CD14-positive monocyte (primary cell): ENCODE measurements around the gene PTPRR. TPM values are rescaled to one million over a fixed set of nuclear protein-coding genes. Genes with fewer than 3 reads are reported as not detected.

Experiments
- DNase-seq, 3 donors: peaks; one replicate each; pipeline ENCODE4 v3.0.0-alpha.2; 2011 to 2022
- H2AFZ ChIP-seq: 2 replicates; pipeline ENCODE4 v1.6.0; 2012; ENCODE audit warnings: mild to moderate bottlenecking, low read depth, low read length, inconsistent platforms; ENCODE audit not compliant: insufficient read depth, poor library complexity, severe bottlenecking
- H3K27ac ChIP-seq, 2 donors: 1 replicate in 1 of 2; 2 replicates in 1 of 2; pipeline ENCODE4 v1.5.1; 2012 to 2013; ENCODE audit warnings: low read length in 2 of 2, control low read depth in 1 of 2, inconsistent platforms in 1 of 2, low read depth in 1 of 2, mild to moderate bottlenecking in 1 of 2
- H3K27me3 ChIP-seq, 2 donors: one replicate each; pipeline versions ENCODE4 v1.6.0 to v1.6.1; 2011 to 2013; ENCODE audit warnings: low read length in 2 of 2; ENCODE audit not compliant: control insufficient read depth in 2 of 2, insufficient read depth in 2 of 2
- H3K36me3 ChIP-seq, 2 donors: replicated peaks in 1 of 2; 1 replicate in 1 of 2; 2 replicates in 1 of 2; pipeline versions ENCODE4 v1.5.1 to v1.6.1; 2012 to 2013; ENCODE audit warnings: low read length in 2 of 2, control low read depth in 1 of 2, inconsistent platforms in 1 of 2, mild to moderate bottlenecking in 1 of 2; ENCODE audit not compliant: insufficient read depth in 2 of 2, control insufficient read depth in 1 of 2
- H3K4me1 ChIP-seq, 2 donors: 1 replicate in 1 of 2; 2 replicates in 1 of 2; pipeline versions ENCODE4 v1.5.1 to v1.6.1; 2012 to 2013; ENCODE audit warnings: low read length in 2 of 2, control low read depth in 1 of 2, inconsistent platforms in 1 of 2, mild to moderate bottlenecking in 1 of 2, moderate library complexity in 1 of 2; ENCODE audit not compliant: insufficient read depth in 2 of 2, control insufficient read depth in 1 of 2
- H3K4me2 ChIP-seq: replicated peaks from 2 replicates; pipeline ENCODE3; 2012; ENCODE audit warnings: low read length, moderate library complexity, mild to moderate bottlenecking; ENCODE audit not compliant: poor library complexity, severe bottlenecking; ENCODE audit errors: extremely low read depth
- H3K4me3 ChIP-seq, 3 experiments: fragments of 200-600 bp in 1 of 3; sonication (generic) in 1 of 3; replicated peaks in 1 of 3; 1 replicate in 2 of 3; 2 replicates in 1 of 3; pipeline ENCODE4 v1.5.1; 2011 to 2013; ENCODE audit warnings: low read length in 3 of 3, mild to moderate bottlenecking in 3 of 3, control low read depth in 2 of 3, low read depth in 2 of 3, inconsistent platforms in 1 of 3, moderate library complexity in 1 of 3
- H3K79me2 ChIP-seq: 2 replicates; pipeline ENCODE4 v1.6.0; 2012; ENCODE audit warnings: mild to moderate bottlenecking, control low read depth, inconsistent platforms, low read length, moderate library complexity; ENCODE audit not compliant: insufficient read depth
- H3K9ac ChIP-seq: 2 replicates; pipeline ENCODE4 v1.6.0; 2017; ENCODE audit warnings: low read length, mild to moderate bottlenecking; ENCODE audit not compliant: insufficient read depth, poor library complexity, severe bottlenecking
- H3K9me3 ChIP-seq, 2 donors: replicated peaks in 1 of 2; 1 replicate in 1 of 2; 2 replicates in 1 of 2; pipeline versions ENCODE4 v1.5.1 to v1.6.1; 2012 to 2013; ENCODE audit warnings: low read length in 2 of 2, control low read depth in 1 of 2; ENCODE audit not compliant: control insufficient read depth in 1 of 2, insufficient read depth in 1 of 2
- H4K20me1 ChIP-seq: 2 replicates; pipeline ENCODE4 v1.6.0; 2012; ENCODE audit warnings: mild to moderate bottlenecking, low read length, control low read depth, moderate library complexity; ENCODE audit not compliant: insufficient read depth
- H3K27ac Mint-ChIP-seq, 7 donors: one replicate each; pipeline ENCODE4 v1.8.0; 2020; ENCODE audit warnings: mild to moderate bottlenecking in 7 of 7, mixed read lengths in 7 of 7, moderate library complexity in 6 of 7, inconsistent platforms in 2 of 7
- H3K27me3 Mint-ChIP-seq, 3 donors: one replicate each; pipeline ENCODE4 v1.8.0; 2021 to 2022; ENCODE audit warnings: low read depth in 3 of 3, mild to moderate bottlenecking in 3 of 3, mixed read lengths in 3 of 3, moderate library complexity in 3 of 3, inconsistent platforms in 1 of 3
- H3K36me3 Mint-ChIP-seq, 2 donors: one replicate each; pipeline ENCODE4 v1.8.0; 2020; ENCODE audit warnings: mixed read lengths in 2 of 2, inconsistent platforms in 1 of 2, mild to moderate bottlenecking in 1 of 2
- H3K4me1 Mint-ChIP-seq: one replicate; pipeline ENCODE4 v1.8.0; 2020; ENCODE audit warnings: mild to moderate bottlenecking, mixed read lengths
- H3K4me3 Mint-ChIP-seq, 2 donors: one replicate each; pipeline ENCODE4 v1.8.0; 2020; ENCODE audit warnings: mild to moderate bottlenecking in 2 of 2, mixed read lengths in 2 of 2, moderate library complexity in 1 of 2
- H3K9me3 Mint-ChIP-seq, 7 donors: one replicate each; pipeline ENCODE4 v1.8.0; 2020 to 2022; ENCODE audit warnings: mixed read lengths in 7 of 7, mild to moderate bottlenecking in 6 of 7, moderate library complexity in 6 of 7, inconsistent platforms in 2 of 7
- CTCF ChIP-seq: fragments of 200-600 bp; IDR thresholded peaks from one replicate; pipeline ENCODE4 v1.8.0; 2022; ENCODE audit warnings: antibody characterized with exemption, mild to moderate bottlenecking
- WGBS: methylation state at CpG from one replicate; pipeline ENCODE4 v1.1.5; 2013; ENCODE audit warnings: missing lambda C conversion rate; ENCODE audit not compliant: insufficient coverage; 5-methylcytosine and 5-hydroxymethylcytosine counted together
- intact Hi-C, 2 donors: fragments of 100-400 bp; cut with micrococcal nuclease; formaldehyde crosslinking; loops; one replicate each; pipeline versions ENCODE4 v1.15.0 to v1.15.1; 2023
- polyA plus RNA-seq, 3 donors: library from polyadenylated mRNA; depleted of rRNA in 1 of 3; unstranded in 2 of 3; stranded (reverse) in 1 of 3; fragments of 300-500 nt in 2 of 3; fragments of >200 nt in 1 of 3; fragmentation: Illumina TruSeq in 2 of 3; gene quantifications; 1 replicate in 2 of 3; 2 replicates in 1 of 3; pipeline ENCODE4 v1.2.3, GENCODE V29; 2012 to 2021

Gene PTPRR
- polyA plus RNA-seq, 3 donors: not detected

DNA sequence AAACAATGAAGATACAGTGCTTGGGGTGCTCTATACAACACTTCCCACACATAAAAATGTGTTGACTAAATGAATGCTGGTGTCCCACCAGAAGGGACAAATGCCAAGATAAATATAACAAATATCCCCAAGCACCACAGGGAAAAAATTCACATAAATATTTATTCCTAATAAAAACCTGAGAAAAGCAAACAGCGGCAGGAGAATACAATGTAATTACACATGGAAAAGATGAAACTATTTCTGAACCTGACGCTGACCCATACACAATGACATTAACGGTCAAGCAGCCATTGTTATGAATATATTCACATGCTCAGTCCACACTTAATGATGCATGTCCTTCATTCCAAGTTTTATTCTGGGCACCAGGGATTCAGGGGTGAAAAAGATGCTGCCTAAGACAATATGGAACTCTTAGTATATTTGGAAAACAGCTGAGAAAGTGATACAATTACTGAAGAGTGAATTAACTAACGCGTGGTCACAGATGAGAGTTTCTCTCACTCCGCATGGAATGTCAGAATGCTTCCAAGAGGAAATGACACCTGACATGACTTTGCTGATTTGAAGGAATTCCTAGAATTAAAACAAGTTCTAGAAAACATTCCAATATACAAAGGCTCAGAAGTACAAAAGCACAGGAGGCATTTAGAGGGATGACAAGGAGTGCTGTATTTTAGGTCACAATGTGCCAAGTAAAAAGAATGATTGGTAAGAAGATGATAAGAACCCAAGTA, 27.9 kb upstream of the PTPRR start:
- Histone ChIP-seq H2AFZ (no peak overlapping the region), H3K27ac (no peak overlapping the region), H3K27me3 (no peaks in the 10 kb centered on the region), H3K79me2 (no peaks in the 10 kb centered on the region), H4K20me1 (no peaks in the 10 kb centered on the region), H3K4me3 (no peak overlapping the region), H3K9me3 (no peaks in the 10 kb centered on the region), H3K4me2 (no peak overlapping the region), H3K9ac (no peak overlapping the region), H3K36me3 (no peaks in the 10 kb centered on the region), H3K4me1 (no peaks in the 10 kb centered on the region)
- 100% methylated on average over 2 of the region's 6 CpGs for WGBS
- Mint-ChIP-seq H3K4me1 (no peaks in the 10 kb centered on the region), H3K27me3 (no peaks in the 10 kb centered on the region), H3K9me3 (peaks cover 0 to 4% (median 0%) of the 10 kb centered on the region in 7 donors), H3K36me3 (no peaks in the 10 kb centered on the region), H3K27ac (no peak overlapping the region), H3K4me3 (no peak overlapping the region)
- no peak for DNase-seq
- intact Hi-C loops: no loop called here
- TF ChIP-seq CTCF: no peak

GRCh38 chr12:70936203-70936813, 15.8 kb upstream of the PTPRR start:
- H4K20me1 ChIP-seq: no peaks in the 10 kb centered on the region
- H2AFZ ChIP-seq: no peak overlapping the region
- H3K4me2 ChIP-seq: no peak overlapping the region
- H3K27ac Mint-ChIP-seq: no peak overlapping the region
- no peak overlapping the region for H3K9ac ChIP-seq
- WGBS: 71% methylated on average over 1 of the region's 3 CpGs
- H3K36me3 ChIP-seq: no peaks in the 10 kb centered on the region
- TF ChIP-seq CTCF: no peak
- H3K36me3 Mint-ChIP-seq: no peaks in the 10 kb centered on the region
- H3K79me2 ChIP-seq: no peaks in the 10 kb centered on the region
- no peaks in the 10 kb centered on the region for H3K4me1 Mint-ChIP-seq
- no peak overlapping the region for H3K4me3 ChIP-seq
- no peak overlapping the region for H3K4me3 Mint-ChIP-seq
- H3K27me3 Mint-ChIP-seq: peaks cover 0 to 2% (median 0%) of the 10 kb centered on the region in 3 donors
- no peaks in the 10 kb centered on the region for H3K4me1 ChIP-seq
- H3K27ac ChIP-seq: no peak overlapping the region
- peaks cover 0 to 6% (median 2%) of the 10 kb centered on the region in 7 donors for H3K9me3 Mint-ChIP-seq
- intact Hi-C loops: no loop called here
- no peaks in the 10 kb centered on the region for H3K27me3 ChIP-seq
- no peak for DNase-seq
- H3K9me3 ChIP-seq: no peaks in the 10 kb centered on the region
